HG03064 (cell line): Measurements from ENCODE around the gene DCP1B.

ENCODE experiments used
- ATAC-seq: cut with Tn5 transposase; IDR thresholded peaks from one replicate; pipeline ENCODE4 v1.9.1; 2021; ENCODE audit warnings: low read depth; ENCODE audit not compliant: unreplicated experiment

DCP1B gene

GRCh38 chr12:1908758-1909157, 95.5 kb downstream of the DCP1B start:
- no peak for ATAC-seq

GRCh38 chr12:1907652-1908611, 96.3 kb downstream of the DCP1B start:
- ATAC-seq: no peak

GRCh38 chr12:1906579-1906978, 97.7 kb downstream of the DCP1B start:
- no peak for ATAC-seq

GRCh38 chr12:1904875-1905274, 99.4 kb downstream of the DCP1B start:
- ATAC-seq: no peak

- ATAC-seq: no peak
Observed at GRCh38 chr12:1896964-1897363, 107.3 kb downstream of the DCP1B start.
